ENCODE data around the gene H1-8.

GRCh38 chr3:129597087-129597999 is 54.4 kb downstream of the H1-8 start:
- TF ChIP-seq ZFP3 (CRISPR knock-in tag; IDR thresholded peaks at IDR 0.05) = no peak
- no peak for TF ChIP-seq CREB5 (CRISPR knock-in tag; IDR thresholded peaks at IDR 0.05; ENCODE audit: low read depth)
- TF ChIP-seq ZNF565 (CRISPR knock-in tag; conservative IDR thresholded peaks at IDR 0.05; ENCODE audit: low read depth) = no peak
- no peak for TF ChIP-seq GLIS3 (CRISPR knock-in tag; IDR thresholded peaks at IDR 0.05)
- TF ChIP-seq OSR1 (CRISPR knock-in tag; IDR thresholded peaks at IDR 0.05) = no peak
- TF ChIP-seq, protein P1, sequence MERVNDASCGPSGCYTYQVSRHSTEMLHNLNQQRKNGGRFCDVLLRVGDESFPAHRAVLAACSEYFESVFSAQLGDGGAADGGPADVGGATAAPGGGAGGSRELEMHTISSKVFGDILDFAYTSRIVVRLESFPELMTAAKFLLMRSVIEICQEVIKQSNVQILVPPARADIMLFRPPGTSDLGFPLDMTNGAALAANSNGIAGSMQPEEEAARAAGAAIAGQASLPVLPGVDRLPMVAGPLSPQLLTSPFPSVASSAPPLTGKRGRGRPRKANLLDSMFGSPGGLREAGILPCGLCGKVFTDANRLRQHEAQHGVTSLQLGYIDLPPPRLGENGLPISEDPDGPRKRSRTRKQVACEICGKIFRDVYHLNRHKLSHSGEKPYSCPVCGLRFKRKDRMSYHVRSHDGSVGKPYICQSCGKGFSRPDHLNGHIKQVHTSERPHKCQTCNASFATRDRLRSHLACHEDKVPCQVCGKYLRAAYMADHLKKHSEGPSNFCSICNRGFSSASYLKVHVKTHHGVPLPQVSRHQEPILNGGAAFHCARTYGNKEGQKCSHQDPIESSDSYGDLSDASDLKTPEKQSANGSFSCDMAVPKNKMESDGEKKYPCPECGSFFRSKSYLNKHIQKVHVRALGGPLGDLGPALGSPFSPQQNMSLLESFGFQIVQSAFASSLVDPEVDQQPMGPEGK (CRISPR knock-in tag; IDR thresholded peaks at IDR 0.05; ENCODE audit: borderline replicate concordance) = no peak
- no peak for TF ChIP-seq RARB (CRISPR knock-in tag; IDR thresholded peaks at IDR 0.05)
- no peak for TF ChIP-seq ISL1 (CRISPR knock-in tag; IDR thresholded peaks at IDR 0.05)
